ENCODE measurements around the gene RNF10.
"Not testable (repeated sequence)": the region's sequence is repeated elsewhere in the genome, so short reads cannot be mapped to it uniquely, and the experiment has no call there.

RNF10 gene

DNA sequence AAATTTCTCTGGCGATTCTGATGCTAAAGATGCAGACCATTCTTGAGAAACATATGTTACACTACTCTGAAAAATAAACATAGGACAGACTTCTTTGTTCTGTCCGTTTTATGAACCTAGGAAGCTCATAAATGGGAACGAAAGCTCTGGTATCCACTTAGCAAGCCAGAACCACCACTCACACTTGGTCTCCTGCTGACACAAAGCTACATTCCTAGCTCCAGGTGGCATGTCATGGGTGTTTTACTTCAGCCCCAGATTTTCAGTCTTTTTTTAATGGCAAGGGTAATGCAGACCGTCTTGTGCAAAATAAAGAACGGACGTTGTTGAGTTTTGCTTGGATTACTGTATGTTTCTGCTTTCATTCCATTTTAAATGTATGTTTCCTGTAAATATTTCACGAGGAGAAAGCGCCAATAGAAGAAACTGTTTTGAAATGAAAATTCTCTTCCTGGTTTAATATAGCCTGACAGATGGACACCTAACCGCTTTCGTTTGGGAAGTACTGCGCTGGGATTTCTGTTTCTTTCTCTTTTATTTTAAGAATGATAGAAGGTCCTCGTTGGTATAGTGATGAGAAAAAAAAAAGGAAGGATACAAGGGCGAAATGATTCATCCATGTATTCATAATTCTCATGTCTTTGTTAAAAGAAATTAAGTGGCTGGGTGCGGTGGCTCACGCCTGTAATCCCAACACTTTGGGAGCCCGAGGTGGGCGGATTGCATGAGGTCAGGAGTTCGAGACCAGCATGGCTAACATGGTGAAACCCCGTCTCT, 4.3 kb upstream of the RNF10 start:
- TF ChIP-seq, protein P1, sequence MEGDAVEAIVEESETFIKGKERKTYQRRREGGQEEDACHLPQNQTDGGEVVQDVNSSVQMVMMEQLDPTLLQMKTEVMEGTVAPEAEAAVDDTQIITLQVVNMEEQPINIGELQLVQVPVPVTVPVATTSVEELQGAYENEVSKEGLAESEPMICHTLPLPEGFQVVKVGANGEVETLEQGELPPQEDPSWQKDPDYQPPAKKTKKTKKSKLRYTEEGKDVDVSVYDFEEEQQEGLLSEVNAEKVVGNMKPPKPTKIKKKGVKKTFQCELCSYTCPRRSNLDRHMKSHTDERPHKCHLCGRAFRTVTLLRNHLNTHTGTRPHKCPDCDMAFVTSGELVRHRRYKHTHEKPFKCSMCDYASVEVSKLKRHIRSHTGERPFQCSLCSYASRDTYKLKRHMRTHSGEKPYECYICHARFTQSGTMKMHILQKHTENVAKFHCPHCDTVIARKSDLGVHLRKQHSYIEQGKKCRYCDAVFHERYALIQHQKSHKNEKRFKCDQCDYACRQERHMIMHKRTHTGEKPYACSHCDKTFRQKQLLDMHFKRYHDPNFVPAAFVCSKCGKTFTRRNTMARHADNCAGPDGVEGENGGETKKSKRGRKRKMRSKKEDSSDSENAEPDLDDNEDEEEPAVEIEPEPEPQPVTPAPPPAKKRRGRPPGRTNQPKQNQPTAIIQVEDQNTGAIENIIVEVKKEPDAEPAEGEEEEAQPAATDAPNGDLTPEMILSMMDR (IDR thresholded peaks at IDR 0.05; ENCODE audit: low read depth, low read length) = no peak
- H3K4me3 ChIP-seq (ENCODE audit: low read depth, low read length) = peak overlapping the region; percentile 72

GRCh38 chr12:120530418-120530761, 3.8 kb upstream of the RNF10 start:
- H3K4me3 ChIP-seq (ENCODE audit: low read depth, low read length) = not testable (repeated sequence)

DNA sequence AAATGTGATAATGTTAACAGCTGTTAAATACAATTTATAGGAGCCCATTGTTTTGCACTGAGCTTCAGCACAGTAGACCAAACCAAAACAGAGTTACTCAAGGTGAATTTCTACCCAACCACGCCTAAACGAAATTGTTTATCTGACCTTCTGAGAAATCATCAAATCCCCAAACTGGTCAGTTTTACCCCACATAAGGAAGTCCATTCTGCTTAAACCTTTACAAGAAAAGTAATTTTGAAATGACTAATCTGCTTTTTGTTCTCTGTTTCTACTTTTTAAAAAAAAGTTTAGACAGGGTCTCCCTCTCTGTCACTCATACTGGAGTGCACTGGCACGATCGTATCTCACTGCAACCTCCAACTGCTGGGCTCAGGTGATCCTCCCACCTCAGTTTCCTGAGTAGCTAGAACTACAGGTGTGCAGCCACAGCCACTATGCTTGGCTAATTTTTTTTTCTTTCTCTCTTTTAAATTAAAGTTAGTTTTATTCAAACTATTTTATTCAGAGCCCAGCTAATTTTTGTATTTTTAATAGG, 1.4 kb upstream of the RNF10 start:
- TF ChIP-seq, protein P1 (IDR thresholded peaks at IDR 0.05; ENCODE audit: low read depth, low read length) = no peak
- H3K4me3 ChIP-seq (ENCODE audit: low read depth, low read length) = no peak overlapping the region

GRCh38 chr12:120534703-120535655, 823 bp downstream of the RNF10 start:
- TF ChIP-seq, protein P1 (IDR thresholded peaks at IDR 0.05; ENCODE audit: low read depth, low read length) = no peak

GRCh38 chr12:120536064-120536791, 2.1 kb downstream of the RNF10 start:
- H3K4me3 ChIP-seq (ENCODE audit: low read depth, low read length) = peak overlapping the region; percentile 81

More at GRCh38 chr12:120534703-120535655, 823 bp downstream of the RNF10 start:
- peak overlapping the region; percentile 81 for H3K4me3 ChIP-seq (ENCODE audit: low read depth, low read length)

GRCh38 chr12:120537856-120538220, 3.7 kb downstream of the RNF10 start:
- no peak overlapping the region for H3K4me3 ChIP-seq (ENCODE audit: low read depth, low read length)
- TF ChIP-seq, protein P1 (IDR thresholded peaks at IDR 0.05; ENCODE audit: low read depth, low read length) = no peak

More at GRCh38 chr12:120536064-120536791, 2.1 kb downstream of the RNF10 start:
- TF ChIP-seq, protein P1 (IDR thresholded peaks at IDR 0.05; ENCODE audit: low read depth, low read length) = no peak
